GM06990 (cell line): ENCODE measurements around the gene MICAL2.

ENCODE experiments used
- DNase-seq: peaks from one replicate; pipeline ENCODE4 v3.0.0-alpha.2; 2011; ENCODE audit not compliant: insufficient read length; ENCODE audit errors: extremely low read depth
- H3K27me3 ChIP-seq: replicated peaks from 2 replicates; pipeline ENCODE4 v1.6.0; 2011; ENCODE audit warnings: low read length; ENCODE audit not compliant: control insufficient read depth, insufficient read depth
- H3K36me3 ChIP-seq: 2 replicates; pipeline ENCODE4 v1.5.1; 2011; ENCODE audit warnings: low read length; ENCODE audit not compliant: control insufficient read depth, insufficient read depth
- H3K4me3 ChIP-seq: replicated peaks from 2 replicates; pipeline ENCODE4 v1.5.1; 2011; ENCODE audit warnings: low read depth, mild to moderate bottlenecking, control low read depth, low read length
- CTCF ChIP-seq: IDR thresholded peaks from 2 replicates; pipeline ENCODE4 v1.5.1; 2011; ENCODE audit warnings: low read length, control low read depth, mild to moderate bottlenecking, inconsistent platforms; ENCODE audit not compliant: insufficient read depth, poor library complexity, severe bottlenecking

The MICAL2 gene

GRCh38 chr11:12239396-12239795 lies 129.0 kb downstream of the MICAL2 start:
- no peaks in the 10 kb centered on the region for H3K36me3 ChIP-seq
- DNase-seq, result no peak
- TF ChIP-seq CTCF, result no peak
- no peak overlapping the region for H3K4me3 ChIP-seq
- no peaks in the 10 kb centered on the region for H3K27me3 ChIP-seq

GRCh38 chr11:12239804-12240371 lies 129.5 kb downstream of the MICAL2 start:
- no peak for TF ChIP-seq CTCF
- Histone ChIP-seq H3K4me3 (no peak overlapping the region), H3K27me3 (no peaks in the 10 kb centered on the region), H3K36me3 (no peaks in the 10 kb centered on the region)
- DNase-seq, result no peak

GRCh38 chr11:12240677-12241076 lies 130.3 kb downstream of the MICAL2 start:
- Histone ChIP-seq H3K36me3 (no peaks in the 10 kb centered on the region), H3K4me3 (no peak overlapping the region), H3K27me3 (no peaks in the 10 kb centered on the region; the same call in 1 of the 2 replicates)
- TF ChIP-seq CTCF, result no peak
- DNase-seq, result no peak

GRCh38 chr11:12241401-12241800 lies 131.0 kb downstream of the MICAL2 start:
- Histone ChIP-seq H3K4me3 (no peak overlapping the region), H3K36me3 (no peaks in the 10 kb centered on the region), H3K27me3 (no peaks in the 10 kb centered on the region; the same call in 1 of the 2 replicates)
- no peak for TF ChIP-seq CTCF
- DNase-seq, result no peak

GRCh38 chr11:12241971-12242672 lies 131.7 kb downstream of the MICAL2 start:
- Histone ChIP-seq H3K4me3 (no peak overlapping the region), H3K36me3 (no peaks in the 10 kb centered on the region), H3K27me3 (no peaks in the 10 kb centered on the region; the same call in 1 of the 2 replicates)
- no peak for TF ChIP-seq CTCF
- no peak for DNase-seq
